H9 (cell line): ENCODE data around the gene LRRC31. TPM values are rescaled to one million over a fixed set of nuclear protein-coding genes. Genes with fewer than 3 reads are reported as not detected.

Source experiments
- DNase-seq: peaks from one replicate; pipeline ENCODE4 v3.0.0-alpha.2; 2017
- H2AFZ ChIP-seq: one replicate; pipeline ENCODE4 v1.6.1; 2013; ENCODE audit warnings: mild to moderate bottlenecking, low read length, control low read depth, moderate library complexity
- H2AK5ac ChIP-seq: 2 replicates; pipeline ENCODE4 v1.6.1; 2013; ENCODE audit warnings: low read length, control low read depth, mixed read lengths; ENCODE audit not compliant: insufficient read length
- H2BK120ac ChIP-seq: one replicate; pipeline ENCODE4 v1.6.1; 2013; ENCODE audit warnings: low read depth, mild to moderate bottlenecking, low read length, control low read depth, inconsistent platforms; ENCODE audit not compliant: poor library complexity, severe bottlenecking
- H2BK12ac ChIP-seq: 2 replicates; pipeline ENCODE4 v1.6.1; 2013; ENCODE audit warnings: low read length, control low read depth, mixed read lengths, low read depth; ENCODE audit not compliant: insufficient read length
- H2BK15ac ChIP-seq: 2 replicates; pipeline ENCODE4 v1.6.1; 2013; ENCODE audit warnings: low read depth, low read length, control low read depth
- H2BK20ac ChIP-seq: one replicate; pipeline ENCODE4 v1.6.1; 2013; ENCODE audit warnings: low read depth, mild to moderate bottlenecking, low read length, control low read depth, inconsistent platforms; ENCODE audit not compliant: poor library complexity, severe bottlenecking
- H2BK5ac ChIP-seq: 2 replicates; pipeline ENCODE4 v1.6.1; 2013; ENCODE audit warnings: low read length, control low read depth, mixed read lengths; ENCODE audit not compliant: insufficient read length
- H3K14ac ChIP-seq: 2 replicates; pipeline ENCODE4 v1.6.1; 2013; ENCODE audit warnings: low read length, control low read depth; ENCODE audit not compliant: insufficient read depth
- H3K18ac ChIP-seq: 2 replicates; pipeline ENCODE4 v1.6.1; 2013; ENCODE audit warnings: low read depth, mild to moderate bottlenecking, mixed read lengths, low read length, control low read depth; ENCODE audit not compliant: insufficient read length
- H3K23ac ChIP-seq: 2 replicates; pipeline ENCODE4 v1.6.1; 2013; ENCODE audit warnings: low read length, control low read depth, mixed read lengths, low read depth; ENCODE audit not compliant: insufficient read length
- H3K23me2 ChIP-seq: 2 replicates; pipeline ENCODE4 v1.6.1; 2013; ENCODE audit warnings: low read depth, mild to moderate bottlenecking, mixed read lengths, low read length, control low read depth; ENCODE audit not compliant: insufficient read length, poor library complexity, severe bottlenecking
- H3K27ac ChIP-seq: 2 replicates; pipeline ENCODE4 v1.5.1; 2013; ENCODE audit warnings: low read length, control low read depth, mixed read lengths, low read depth; ENCODE audit not compliant: insufficient read length
- H3K27me3 ChIP-seq: 2 replicates; pipeline ENCODE4 v1.6.1; 2013; ENCODE audit warnings: low read length, control low read depth, inconsistent platforms; ENCODE audit not compliant: insufficient read depth
- H3K4ac ChIP-seq: 2 replicates; pipeline ENCODE4 v1.6.1; 2013; ENCODE audit warnings: low read depth, mild to moderate bottlenecking, control low read depth, inconsistent platforms, low read length, moderate library complexity
- H3K4me1 ChIP-seq: 2 replicates; pipeline ENCODE4 v1.6.1; 2013; ENCODE audit warnings: low read length, control low read depth, inconsistent platforms; ENCODE audit not compliant: insufficient read depth
- H3K4me2 ChIP-seq: 2 replicates; pipeline ENCODE4 v1.6.1; 2013; ENCODE audit warnings: low read length, control low read depth, mixed read lengths; ENCODE audit not compliant: insufficient read length, insufficient read depth
- H3K56ac ChIP-seq: 2 replicates; pipeline ENCODE4 v1.6.1; 2013; ENCODE audit warnings: low read depth, mild to moderate bottlenecking, mixed read lengths, low read length, control low read depth; ENCODE audit not compliant: insufficient read length
- H3K79me1 ChIP-seq: 2 replicates; pipeline ENCODE4 v1.6.1; 2013; ENCODE audit warnings: low read depth, mild to moderate bottlenecking, moderate library complexity, low read length, control low read depth, inconsistent platforms; ENCODE audit not compliant: insufficient read depth, poor library complexity, severe bottlenecking
- H3K79me2 ChIP-seq: 2 replicates; pipeline ENCODE4 v1.6.1; 2013; ENCODE audit warnings: low read length, control low read depth, inconsistent platforms; ENCODE audit not compliant: insufficient read depth
- H3K9ac ChIP-seq: 2 replicates; pipeline ENCODE4 v1.6.1; 2013; ENCODE audit warnings: low read length, control low read depth, mixed read lengths; ENCODE audit not compliant: insufficient read length; ENCODE audit errors: extremely low read depth
- H3K9me3 ChIP-seq: one replicate; pipeline ENCODE4 v1.6.1; 2013; ENCODE audit warnings: low read depth, low read length, inconsistent platforms; ENCODE audit not compliant: control insufficient read depth
- H3T11ph ChIP-seq: one replicate; pipeline ENCODE4 v1.6.1; 2013; ENCODE audit warnings: mild to moderate bottlenecking, low read length, control low read depth, inconsistent platforms
- H4K20me1 ChIP-seq: one replicate; pipeline ENCODE4 v1.6.1; 2013; ENCODE audit not compliant: control insufficient read depth, insufficient read length, insufficient read depth
- H4K5ac ChIP-seq: 2 replicates; pipeline ENCODE4 v1.6.1; 2013; ENCODE audit warnings: low read depth, mild to moderate bottlenecking, mixed read lengths, low read length, control low read depth; ENCODE audit not compliant: insufficient read length
- H4K8ac ChIP-seq: replicated peaks from 2 replicates; pipeline ENCODE4 v1.6.1; 2013; ENCODE audit warnings: low read length, control low read depth, mixed read lengths, low read depth; ENCODE audit not compliant: insufficient read length
- H4K91ac ChIP-seq: 2 replicates; pipeline ENCODE4 v1.6.1; 2013; ENCODE audit warnings: low read depth, mild to moderate bottlenecking, moderate library complexity, mixed read lengths, low read length, control low read depth; ENCODE audit not compliant: insufficient read length
- H3K27ac Mint-ChIP-seq, 3 experiments: 2 replicates in 2 of 3; 3 replicates in 1 of 3; pipeline ENCODE4 v1.8.0; 2020 to 2021; ENCODE audit warnings: mixed read lengths in 3 of 3, mild to moderate bottlenecking in 1 of 3, moderate library complexity in 1 of 3
- H3K27me3 Mint-ChIP-seq: 2 replicates; pipeline ENCODE4 v1.8.0; 2021; ENCODE audit warnings: low read depth, mild to moderate bottlenecking, moderate library complexity, mixed read lengths
- H3K36me3 Mint-ChIP-seq, 3 experiments: 2 replicates in 2 of 3; 3 replicates in 1 of 3; pipeline ENCODE4 v1.8.0; 2020 to 2021; ENCODE audit warnings: low read depth in 3 of 3, mixed read lengths in 3 of 3; ENCODE audit not compliant: insufficient read depth in 1 of 3
- H3K4me1 Mint-ChIP-seq, 2 experiments: 2 replicates each; pipeline ENCODE4 v1.8.0; 2020; ENCODE audit warnings: mixed read lengths in 2 of 2
- H3K4me3 Mint-ChIP-seq, 2 experiments: 2 replicates in 1 of 2; 3 replicates in 1 of 2; pipeline ENCODE4 v1.8.0; 2020 to 2021; ENCODE audit warnings: mild to moderate bottlenecking in 2 of 2, mixed read lengths in 2 of 2, moderate library complexity in 1 of 2
- H3K9me3 Mint-ChIP-seq, 2 experiments: 2 replicates in 1 of 2; 3 replicates in 1 of 2; pipeline ENCODE4 v1.8.0; 2020; ENCODE audit warnings: mild to moderate bottlenecking in 2 of 2, mixed read lengths in 2 of 2, moderate library complexity in 1 of 2
- WGBS: extraction: QIAGEN DNeasy Blood & Tissue Kit; methylation state at CpG from one replicate; pipeline ENCODE4 v1.1.7; 2013; ENCODE audit warnings: missing lambda C conversion rate, low lambda C conversion rate, mixed read lengths; ENCODE audit not compliant: insufficient read length; ENCODE audit errors: extremely low coverage; 5-methylcytosine and 5-hydroxymethylcytosine counted together
- total RNA-seq: library from RNA; stranded (reverse); gene quantifications from 2 replicates; pipeline ENCODE4 v1.2.1, GENCODE V29; 2021
- TF ChIP-seq, protein P1 (sequence below): fragments of 200-600 bp; sonication (generic); conservative IDR thresholded peaks from 3 replicates; pipeline ENCODE4 v1.8.0; 2021; ENCODE audit warnings: antibody characterized with exemption, mild to moderate bottlenecking

The LRRC31 gene
- total RNA-seq, 1 experiment from 2014 or later: not detected

DNA sequence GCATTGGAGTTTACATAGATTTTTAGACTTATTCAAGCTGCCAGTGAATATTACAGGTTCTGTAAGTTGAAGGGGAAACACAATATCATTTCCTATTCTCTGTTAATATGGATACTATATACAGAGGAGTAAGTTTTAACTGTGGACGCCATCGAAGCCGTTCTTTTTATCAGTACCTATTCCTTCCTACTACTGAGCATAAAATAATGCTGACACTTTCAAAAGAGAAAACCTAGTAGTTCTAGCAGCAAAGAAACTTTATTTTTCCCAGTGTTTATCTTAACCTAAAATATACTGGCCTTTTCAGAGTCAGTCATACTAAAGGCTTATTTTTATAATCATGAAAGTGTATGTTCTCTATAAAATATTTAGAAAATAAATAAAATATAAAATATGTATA, 14.2 kb downstream of the LRRC31 start:
- Histone ChIP-seq H2BK15ac (no peak overlapping the region), H3K14ac (no peak overlapping the region), H3K23ac (no peak overlapping the region), H3K9ac (no peak overlapping the region), H3K4ac (no peak overlapping the region), H3K4me2 (no peak overlapping the region), H3K9me3 (no peaks in the 10 kb centered on the region), H4K8ac (no peak overlapping the region), H3K18ac (no peak overlapping the region), H2BK120ac (no peak overlapping the region), H2BK5ac (no peak overlapping the region), H2BK12ac (no peak overlapping the region), H3K27ac (no peak overlapping the region), H4K91ac (no peak overlapping the region), H2AK5ac (no peak overlapping the region), H3K79me1 (no peaks in the 10 kb centered on the region), H3K79me2 (no peaks in the 10 kb centered on the region), H2AFZ (no peak overlapping the region), H3K56ac (no peak overlapping the region), H4K5ac (no peak overlapping the region), H3K27me3 (no peaks in the 10 kb centered on the region; the same call in 1 of the 2 replicates), H3K23me2 (no peaks in the 10 kb centered on the region), H3T11ph (no peak overlapping the region), H3K4me1 (no peaks in the 10 kb centered on the region), H4K20me1 (no peaks in the 10 kb centered on the region), H2BK20ac (no peak overlapping the region)
- Mint-ChIP-seq H3K27me3 (no peaks in the 10 kb centered on the region), H3K36me3 (no peaks in the 10 kb centered on the region), H3K9me3 (no peaks in the 10 kb centered on the region), H3K27ac (no peak overlapping the region), H3K4me3 (no peak overlapping the region), H3K4me1 (peaks cover 3 to 4% of the 10 kb centered on the region in 2 experiments; a peak in 3 of 4 replicates)
- WGBS: no CpG with 5 or more reads among the region's 3 CpGs
- DNase-seq: no peak
- TF ChIP-seq, protein P1, sequence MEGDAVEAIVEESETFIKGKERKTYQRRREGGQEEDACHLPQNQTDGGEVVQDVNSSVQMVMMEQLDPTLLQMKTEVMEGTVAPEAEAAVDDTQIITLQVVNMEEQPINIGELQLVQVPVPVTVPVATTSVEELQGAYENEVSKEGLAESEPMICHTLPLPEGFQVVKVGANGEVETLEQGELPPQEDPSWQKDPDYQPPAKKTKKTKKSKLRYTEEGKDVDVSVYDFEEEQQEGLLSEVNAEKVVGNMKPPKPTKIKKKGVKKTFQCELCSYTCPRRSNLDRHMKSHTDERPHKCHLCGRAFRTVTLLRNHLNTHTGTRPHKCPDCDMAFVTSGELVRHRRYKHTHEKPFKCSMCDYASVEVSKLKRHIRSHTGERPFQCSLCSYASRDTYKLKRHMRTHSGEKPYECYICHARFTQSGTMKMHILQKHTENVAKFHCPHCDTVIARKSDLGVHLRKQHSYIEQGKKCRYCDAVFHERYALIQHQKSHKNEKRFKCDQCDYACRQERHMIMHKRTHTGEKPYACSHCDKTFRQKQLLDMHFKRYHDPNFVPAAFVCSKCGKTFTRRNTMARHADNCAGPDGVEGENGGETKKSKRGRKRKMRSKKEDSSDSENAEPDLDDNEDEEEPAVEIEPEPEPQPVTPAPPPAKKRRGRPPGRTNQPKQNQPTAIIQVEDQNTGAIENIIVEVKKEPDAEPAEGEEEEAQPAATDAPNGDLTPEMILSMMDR: no peak
